ENCODE data around the gene SH3BGRL3.

- TF ChIP-seq, protein P1, sequence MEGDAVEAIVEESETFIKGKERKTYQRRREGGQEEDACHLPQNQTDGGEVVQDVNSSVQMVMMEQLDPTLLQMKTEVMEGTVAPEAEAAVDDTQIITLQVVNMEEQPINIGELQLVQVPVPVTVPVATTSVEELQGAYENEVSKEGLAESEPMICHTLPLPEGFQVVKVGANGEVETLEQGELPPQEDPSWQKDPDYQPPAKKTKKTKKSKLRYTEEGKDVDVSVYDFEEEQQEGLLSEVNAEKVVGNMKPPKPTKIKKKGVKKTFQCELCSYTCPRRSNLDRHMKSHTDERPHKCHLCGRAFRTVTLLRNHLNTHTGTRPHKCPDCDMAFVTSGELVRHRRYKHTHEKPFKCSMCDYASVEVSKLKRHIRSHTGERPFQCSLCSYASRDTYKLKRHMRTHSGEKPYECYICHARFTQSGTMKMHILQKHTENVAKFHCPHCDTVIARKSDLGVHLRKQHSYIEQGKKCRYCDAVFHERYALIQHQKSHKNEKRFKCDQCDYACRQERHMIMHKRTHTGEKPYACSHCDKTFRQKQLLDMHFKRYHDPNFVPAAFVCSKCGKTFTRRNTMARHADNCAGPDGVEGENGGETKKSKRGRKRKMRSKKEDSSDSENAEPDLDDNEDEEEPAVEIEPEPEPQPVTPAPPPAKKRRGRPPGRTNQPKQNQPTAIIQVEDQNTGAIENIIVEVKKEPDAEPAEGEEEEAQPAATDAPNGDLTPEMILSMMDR (IDR thresholded peaks at IDR 0.05), result no peak
- no peak for TF ChIP-seq POLR2A (IDR thresholded peaks at IDR 0.05)
Observed at GRCh38 chr1:26296340-26297056, 16.6 kb downstream of the SH3BGRL3 start.

Data from uterus (tissue), 2 donors.